CD4-positive, alpha-beta T cell treated with Interleukin-15 for 1 hour (primary cell): Measurements from ENCODE around the gene SELP.

Source experiments
- DNase-seq: peaks from one replicate; pipeline ENCODE4 v3.0.0-alpha.2; 2020

SELP gene

GRCh38 chr1:169618367-169618766 lies 11.6 kb downstream of the SELP start:
- no peak for DNase-seq

GRCh38 chr1:169615803-169616202 lies 14.1 kb downstream of the SELP start:
- no peak for DNase-seq

- DNase-seq: no peak
Measured at GRCh38 chr1:169610858-169611257, 19.1 kb downstream of the SELP start.

GRCh38 chr1:169610108-169610507 lies 19.8 kb downstream of the SELP start:
- no peak for DNase-seq

GRCh38 chr1:169608226-169608625 lies 21.7 kb downstream of the SELP start:
- no peak for DNase-seq

GRCh38 chr1:169604781-169605560 lies 25.0 kb downstream of the SELP start:
- DNase-seq: peak; percentile 73

GRCh38 chr1:169601096-169601881 lies 28.6 kb downstream of the SELP start:
- DNase-seq: no peak

- DNase-seq: no peak
Measured at GRCh38 chr1:169595764-169596711, 33.9 kb downstream of the SELP start.

- no peak for DNase-seq
Measured at GRCh38 chr1:169594391-169594790, 35.5 kb downstream of the SELP start.

- no peak for DNase-seq
Measured at GRCh38 chr1:169590932-169591331, 39.0 kb downstream of the SELP start.

- no peak for DNase-seq
Measured at GRCh38 chr1:169588785-169589485, 41.0 kb downstream of the SELP start.

GRCh38 chr1:169588112-169588511 lies 41.8 kb downstream of the SELP start:
- DNase-seq: no peak

GRCh38 chr1:169586395-169587255 lies 43.3 kb downstream of the SELP start, which contains the start of gene F5:
F5 (minus strand) TSS chr1:169586481; CDS start chr1:169586386, 95 bp downstream.
- DNase-seq: peak; percentile 77

- no peak for DNase-seq
Measured at GRCh38 chr1:169586067-169586394, 43.9 kb downstream of the SELP start.

- no peak for DNase-seq
Measured at GRCh38 chr1:169585181-169585580, 44.7 kb downstream of the SELP start.

- peak; percentile 24 for DNase-seq
Measured at GRCh38 chr1:169584483-169585144, 45.3 kb downstream of the SELP start.

- DNase-seq: no peak
Measured at GRCh38 chr1:169577981-169578738, 51.8 kb downstream of the SELP start.

- DNase-seq: no peak
Measured at GRCh38 chr1:169576935-169577331, 53.0 kb downstream of the SELP start.

- DNase-seq: no peak
Measured at GRCh38 chr1:169576241-169576934, 53.5 kb downstream of the SELP start.
